Erythroblast (primary cell): Measurements from ENCODE around the gene HHIP.

Experiments used
- GATA1 ChIP-seq: IDR thresholded peaks from 2 replicates; pipeline ENCODE4 v1.6.1; 2011; ENCODE audit warnings: low read depth, mild to moderate bottlenecking, control low read depth, low read length, moderate library complexity
- POLR2A ChIP-seq: IDR thresholded peaks from 2 replicates; pipeline ENCODE4 v1.6.1; 2011; ENCODE audit warnings: mild to moderate bottlenecking, low read length

DNA sequence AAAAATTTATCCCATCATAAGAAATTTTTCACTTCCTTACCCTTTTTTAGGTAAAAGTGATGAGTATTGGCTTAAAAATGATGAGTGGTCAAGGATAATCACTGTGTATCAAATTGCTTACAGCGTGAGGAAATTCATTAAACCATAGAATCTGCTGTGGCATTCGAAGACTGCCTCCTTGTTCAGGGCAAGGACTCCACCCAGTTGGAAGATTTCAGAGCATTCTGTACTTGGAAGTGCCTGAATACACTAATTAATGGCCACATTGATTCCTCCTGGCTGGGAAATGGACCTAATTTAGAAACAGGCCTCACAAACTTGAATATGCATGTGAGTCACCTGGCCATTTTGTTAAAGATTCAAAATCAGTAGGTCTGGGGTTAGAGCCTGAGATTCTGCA is 83.2 kb downstream of the HHIP start:
- no peak for TF ChIP-seq POLR2A
- no peak for TF ChIP-seq GATA1
